Stimulated activated CD4-positive, alpha-beta T cell treated with anti-CD3 and anti-CD28 coated beads, Interleukin-15, amount 100 ng/mL, for 1 hour (primary cell): Measurements from ENCODE around the gene COL6A2.
"Not testable (repeated sequence)": the region's sequence is repeated elsewhere in the genome, so short reads cannot be mapped to it uniquely, and the experiment has no call there.

Experiments used
- DNase-seq, 2 donors: peaks; one replicate each; pipeline ENCODE4 v3.0.0-alpha.2; 2020; ENCODE audit warnings: low read depth in 1 of 2, low spot score in 1 of 2

COL6A2 gene

GRCh38 chr21:46078978-46079351 is 18.9 kb upstream of the COL6A2 start:
- no peak for DNase-seq

- DNase-seq = no peak
Measured at GRCh38 chr21:46079352-46080170, 18.4 kb upstream of the COL6A2 start.

GRCh38 chr21:46080171-46081021 is 17.5 kb upstream of the COL6A2 start:
- DNase-seq = no peak

- no peak for DNase-seq
Measured at GRCh38 chr21:46081022-46081861, 16.7 kb upstream of the COL6A2 start.

GRCh38 chr21:46081862-46082712 is 15.8 kb upstream of the COL6A2 start:
- DNase-seq = no peak

- DNase-seq = no peak
Measured at GRCh38 chr21:46082713-46082962, 15.3 kb upstream of the COL6A2 start.

- no peak for DNase-seq
Measured at GRCh38 chr21:46082963-46083790, 14.7 kb upstream of the COL6A2 start.

- DNase-seq = no peak
Measured at GRCh38 chr21:46083791-46084561, 13.9 kb upstream of the COL6A2 start.

- no peak for DNase-seq
Measured at GRCh38 chr21:46084709-46085108, 13.2 kb upstream of the COL6A2 start.

- DNase-seq = not testable (repeated sequence)
Measured at GRCh38 chr21:46085259-46085658, 12.7 kb upstream of the COL6A2 start.

GRCh38 chr21:46087641-46088040 is 10.3 kb upstream of the COL6A2 start:
- no peak for DNase-seq

- DNase-seq = no peak
Measured at GRCh38 chr21:46088189-46088588, 9.7 kb upstream of the COL6A2 start.

- DNase-seq = no peak
Measured at GRCh38 chr21:46089285-46089684, 8.6 kb upstream of the COL6A2 start.

- DNase-seq = no peak
Measured at GRCh38 chr21:46091118-46091517, 6.8 kb upstream of the COL6A2 start.

GRCh38 chr21:46091631-46092025 is 6.3 kb upstream of the COL6A2 start:
- no peak for DNase-seq

- no peak for DNase-seq
Measured at GRCh38 chr21:46092026-46092764, 5.7 kb upstream of the COL6A2 start.

GRCh38 chr21:46092811-46093667 is 4.9 kb upstream of the COL6A2 start:
- DNase-seq = no peak
